ENCODE data around the gene RBFOX1. TPM values are rescaled to one million over a fixed set of nuclear protein-coding genes. Genes with fewer than 3 reads are reported as not detected.

RBFOX1 gene
- polyA plus RNA-seq, 1 of the 3 experiments (the other 2 are of a cell fraction): not detected

- POLR2A ChIA-PET: no interaction called here
These were observed 250.8 kb downstream of the RBFOX1 start for GRCh38 chr16:7583396-7583795.

More at GRCh38 chr16:7583396-7583795, 250.8 kb downstream of the RBFOX1 start:
- Histone ChIP-seq H3K27ac (ENCODE audit: low read depth in 2 of 2, low read length in 1 of 2) (no peak overlapping the region), H3F3A (replicated peaks; ENCODE audit: insufficient read depth) (no peaks in the 10 kb centered on the region), H3K36me3 (replicated peaks in 1 of 2; ENCODE audit: control insufficient read depth in 1 of 2, insufficient read depth in 2 of 2, low read length in 1 of 2) (no peaks in the 10 kb centered on the region), H3K9ac (no peak overlapping the region), H3K79me2 (ENCODE audit: insufficient read depth) (no peaks in the 10 kb centered on the region), H2AFZ (ENCODE audit: low read depth) (no peak overlapping the region), H3K9me2 (no peaks in the 10 kb centered on the region), H3K27me3 (ENCODE audit: insufficient read depth) (no peaks in the 10 kb centered on the region), H3K4me3 (ENCODE audit: low read depth in 2 of 2, low read length in 1 of 2) (no peak overlapping the region), H3K4me2 (no peak overlapping the region), H4K20me1 (ENCODE audit: insufficient read depth) (no peaks in the 10 kb centered on the region), H3K9me3 (0 out of 2 replicates have a peak, but pooled peaks cover 3% of the 10 kb centered on the region), H3K4me1 (ENCODE audit: control insufficient read depth in 1 of 2, insufficient read depth in 2 of 2, low read depth in 1 of 2, low read length in 1 of 2) (no peaks in the 10 kb centered on the region)
- DNase-seq: no peak
- CTCF ChIA-PET: interaction anchor here (0.6 kb wide), 1 partner anchor 480 kb away, joined by 3 read pairs; no protein-coding TSS in a partner anchor
- WGBS (ENCODE audit: low lambda C conversion rate): 18% methylated on average over 4 of the region's 4 CpGs
- TF ChIP-seq GATA2 (CRISPR knock-in tag; IDR thresholded peaks at IDR 0.05): no peak
- no peak for TF ChIP-seq GABPA (IDR thresholded peaks at IDR 0.05; ENCODE audit: low read depth)
- TF ChIP-seq SMC3 (IDR thresholded peaks at IDR 0.05; ENCODE audit: low read depth, low read length): no peak
- no peak for TF ChIP-seq USF2 (IDR thresholded peaks at IDR 0.05; ENCODE audit: borderline replicate concordance, low read depth, low read length)
- TF ChIP-seq, protein P1, sequence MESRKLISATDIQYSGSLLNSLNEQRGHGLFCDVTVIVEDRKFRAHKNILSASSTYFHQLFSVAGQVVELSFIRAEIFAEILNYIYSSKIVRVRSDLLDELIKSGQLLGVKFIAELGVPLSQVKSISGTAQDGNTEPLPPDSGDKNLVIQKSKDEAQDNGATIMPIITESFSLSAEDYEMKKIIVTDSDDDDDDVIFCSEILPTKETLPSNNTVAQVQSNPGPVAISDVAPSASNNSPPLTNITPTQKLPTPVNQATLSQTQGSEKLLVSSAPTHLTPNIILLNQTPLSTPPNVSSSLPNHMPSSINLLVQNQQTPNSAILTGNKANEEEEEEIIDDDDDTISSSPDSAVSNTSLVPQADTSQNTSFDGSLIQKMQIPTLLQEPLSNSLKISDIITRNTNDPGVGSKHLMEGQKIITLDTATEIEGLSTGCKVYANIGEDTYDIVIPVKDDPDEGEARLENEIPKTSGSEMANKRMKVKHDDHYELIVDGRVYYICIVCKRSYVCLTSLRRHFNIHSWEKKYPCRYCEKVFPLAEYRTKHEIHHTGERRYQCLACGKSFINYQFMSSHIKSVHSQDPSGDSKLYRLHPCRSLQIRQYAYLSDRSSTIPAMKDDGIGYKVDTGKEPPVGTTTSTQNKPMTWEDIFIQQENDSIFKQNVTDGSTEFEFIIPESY (IDR thresholded peaks at IDR 0.05; ENCODE audit: borderline replicate concordance, low read depth): no peak
- TF ChIP-seq FOXJ3 (CRISPR knock-in tag; IDR thresholded peaks at IDR 0.05): no peak
- no peak for TF ChIP-seq POLR2AphosphoS5 (IDR thresholded peaks at IDR 0.05; ENCODE audit: low read depth, low read length)
- no peak for TF ChIP-seq JUND (IDR thresholded peaks at IDR 0.05)
- TF ChIP-seq CTCF (IDR thresholded peaks at IDR 0.05): no peak
- no peak for TF ChIP-seq CHD2 (IDR thresholded peaks at IDR 0.05; ENCODE audit: low read length, partially characterized antibody)
- TF ChIP-seq, protein P2, sequence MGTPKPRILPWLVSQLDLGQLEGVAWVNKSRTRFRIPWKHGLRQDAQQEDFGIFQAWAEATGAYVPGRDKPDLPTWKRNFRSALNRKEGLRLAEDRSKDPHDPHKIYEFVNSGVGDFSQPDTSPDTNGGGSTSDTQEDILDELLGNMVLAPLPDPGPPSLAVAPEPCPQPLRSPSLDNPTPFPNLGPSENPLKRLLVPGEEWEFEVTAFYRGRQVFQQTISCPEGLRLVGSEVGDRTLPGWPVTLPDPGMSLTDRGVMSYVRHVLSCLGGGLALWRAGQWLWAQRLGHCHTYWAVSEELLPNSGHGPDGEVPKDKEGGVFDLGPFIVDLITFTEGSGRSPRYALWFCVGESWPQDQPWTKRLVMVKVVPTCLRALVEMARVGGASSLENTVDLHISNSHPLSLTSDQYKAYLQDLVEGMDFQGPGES (IDR thresholded peaks at IDR 0.05; ENCODE audit: low read depth, low read length): no peak
- TF ChIP-seq REST (IDR thresholded peaks at IDR 0.05; ENCODE audit: low read depth, low read length): no peak
- no peak for TF ChIP-seq MAX (IDR thresholded peaks at IDR 0.05; ENCODE audit: low read depth)
- no peak for TF ChIP-seq NRF1 (IDR thresholded peaks at IDR 0.05; ENCODE audit: low read depth, low read length)
- no peak for TF ChIP-seq MEF2A (IDR thresholded peaks at IDR 0.05; ENCODE audit: borderline replicate concordance, low read depth)
- no peak for TF ChIP-seq RCOR1 (IDR thresholded peaks at IDR 0.05; ENCODE audit: low read length)

Data from SK-N-SH (cell line).